Hepatocyte (in vitro differentiated cells): ENCODE measurements around the gene ARL4A. TPM values are rescaled to one million over a fixed set of nuclear protein-coding genes. Genes with fewer than 3 reads are reported as not detected.
A peak's percentile ranks its signal among the peaks of the same experiment; 100 is the strongest.

Experiments
- DNase-seq: peaks from one replicate; pipeline ENCODE4 v3.0.0-alpha.2; 2016; ENCODE audit warnings: low spot score
- H2AFZ ChIP-seq: fragments of 200-600 bp; sonication (generic); 2 replicates; pipeline ENCODE4 v1.6.0; 2016; ENCODE audit warnings: antibody characterized with exemption, mild to moderate bottlenecking
- H3K27ac ChIP-seq: fragments of 200-600 bp; sonication (generic); 2 replicates; pipeline ENCODE4 v1.5.1; 2016; ENCODE audit warnings: mild to moderate bottlenecking
- H3K27me3 ChIP-seq: fragments of 200-600 bp; sonication (generic); 2 replicates; pipeline ENCODE4 v1.6.1; 2016
- H3K36me3 ChIP-seq: fragments of 200-600 bp; sonication (generic); replicated peaks from 2 replicates; pipeline ENCODE4 v1.5.1; 2016; ENCODE audit warnings: low read depth; ENCODE audit not compliant: insufficient read depth
- H3K4me1 ChIP-seq: fragments of 200-600 bp; sonication (generic); 2 replicates; pipeline ENCODE4 v1.5.1; 2016; ENCODE audit warnings: mild to moderate bottlenecking, moderate library complexity; ENCODE audit not compliant: insufficient read depth
- H3K4me2 ChIP-seq: fragments of 200-600 bp; sonication (generic); 2 replicates; pipeline ENCODE4 v1.6.0; 2016
- H3K4me3 ChIP-seq: fragments of 200-600 bp; sonication (generic); 2 replicates; pipeline ENCODE4 v1.5.1; 2016; ENCODE audit warnings: mild to moderate bottlenecking
- H3K79me2 ChIP-seq: fragments of 200-600 bp; sonication (generic); 2 replicates; pipeline ENCODE4 v1.6.0; 2017; ENCODE audit warnings: mild to moderate bottlenecking
- H3K9me2 ChIP-seq: fragments of 200-600 bp; sonication (generic); replicated peaks from 2 replicates; pipeline ENCODE4 v1.6.0; 2017; ENCODE audit warnings: mild to moderate bottlenecking; ENCODE audit not compliant: insufficient read depth
- H3K9me3 ChIP-seq: fragments of 200-600 bp; sonication (generic); 2 replicates; pipeline ENCODE4 v1.5.1; 2016; ENCODE audit warnings: low read depth, mild to moderate bottlenecking
- H4K20me1 ChIP-seq: fragments of 200-600 bp; sonication (generic); 2 replicates; pipeline ENCODE4 v1.6.0; 2016; ENCODE audit warnings: mild to moderate bottlenecking; ENCODE audit not compliant: insufficient read depth, poor library complexity, severe bottlenecking
- EZH2 ChIP-seq: fragments of 200-600 bp; sonication (generic); IDR thresholded peaks from 2 replicates; pipeline ENCODE4 v1.6.1; 2016; ENCODE audit warnings: antibody characterized with exemption, mild to moderate bottlenecking, borderline replicate concordance
- EZH2phosphoT487 ChIP-seq: fragments of 200-600 bp; sonication (generic); IDR thresholded peaks from one replicate; pipeline ENCODE4 v1.6.1; 2018; ENCODE audit warnings: antibody characterized with exemption, mild to moderate bottlenecking, low read depth, moderate library complexity; ENCODE audit not compliant: unreplicated experiment, severe bottlenecking
- WGBS: methylation state at CpG from one replicate; pipeline ENCODE4 v1.1.6; 2016; ENCODE audit warnings: low lambda C conversion rate; ENCODE audit errors: missing lambda C conversion rate; 5-methylcytosine and 5-hydroxymethylcytosine counted together
- polyA plus RNA-seq: library from polyadenylated mRNA; unstranded; fragments of >200 nt; fragmentation: Nextera tagmentation; extraction: Ambion mirVana; gene quantifications from 2 replicates; pipeline ENCODE4 v1.2.1, GENCODE V29; 2016
- total RNA-seq: library from RNA; depleted of rRNA; stranded (reverse); fragments of >200 nt; gene quantifications from 2 replicates; pipeline ENCODE4 v1.2.3, GENCODE V29; 2014
- TF ChIP-seq, protein P1 (sequence below): fragments of 200-600 bp; sonication (generic); IDR thresholded peaks from 2 replicates; pipeline ENCODE4 v1.5.1; 2016; ENCODE audit warnings: antibody characterized with exemption, mild to moderate bottlenecking; ENCODE audit not compliant: poor library complexity

ARL4A gene
- total and polyA plus RNA-seq, 2 experiments from 2014 or later = 60.3 to 64.0 TPM

DNA sequence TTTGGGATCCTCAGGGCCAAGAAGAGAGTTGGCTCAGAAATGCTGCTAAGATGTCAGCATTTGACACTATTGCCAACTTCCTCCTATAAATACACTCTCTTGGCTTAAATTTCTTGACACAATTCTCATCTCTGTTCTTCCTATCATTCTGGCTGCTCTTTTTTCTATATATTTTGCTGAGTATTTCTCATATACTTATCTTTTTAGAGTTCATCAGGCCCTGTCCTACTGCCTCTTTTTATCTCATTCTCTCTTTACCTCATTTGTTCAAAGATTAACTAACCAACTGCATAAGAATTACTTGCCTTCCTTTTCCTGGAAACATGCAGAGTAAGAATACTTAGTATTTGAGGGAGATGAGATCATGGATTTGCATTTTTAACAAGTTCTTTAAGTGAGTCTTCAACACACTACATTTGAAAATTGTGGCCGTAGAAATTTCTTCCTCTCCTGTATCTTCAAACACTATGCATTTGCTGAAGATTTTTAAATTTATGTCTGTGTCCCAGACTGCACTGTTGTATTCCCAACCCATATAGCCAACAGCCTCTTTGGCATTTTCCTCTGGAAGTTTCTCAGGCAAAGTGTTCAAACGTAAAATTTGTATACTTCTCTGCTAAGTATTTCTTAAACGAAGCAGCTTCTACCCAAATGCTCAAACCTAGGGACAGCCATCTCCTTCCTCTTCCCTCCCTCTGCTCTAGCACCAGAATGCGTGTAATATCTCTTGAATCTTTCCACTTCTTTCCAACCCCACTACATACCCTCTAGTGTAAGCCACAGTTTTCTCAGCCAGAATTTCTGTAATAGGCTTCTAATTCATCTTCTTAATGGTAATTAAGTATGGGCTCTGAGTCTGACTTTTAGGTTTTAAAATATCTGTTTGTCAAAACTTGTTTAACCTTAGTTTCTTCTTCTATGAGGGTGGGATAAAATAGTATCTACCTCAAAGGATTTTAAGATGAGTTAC is 35.5 kb downstream of the ARL4A start:
- no peaks in the 10 kb centered on the region for H3K36me3 ChIP-seq
- H3K4me2 ChIP-seq = no peak overlapping the region
- TF ChIP-seq EZH2phosphoT487 = no peak
- TF ChIP-seq EZH2 = no peak
- TF ChIP-seq, protein P1, sequence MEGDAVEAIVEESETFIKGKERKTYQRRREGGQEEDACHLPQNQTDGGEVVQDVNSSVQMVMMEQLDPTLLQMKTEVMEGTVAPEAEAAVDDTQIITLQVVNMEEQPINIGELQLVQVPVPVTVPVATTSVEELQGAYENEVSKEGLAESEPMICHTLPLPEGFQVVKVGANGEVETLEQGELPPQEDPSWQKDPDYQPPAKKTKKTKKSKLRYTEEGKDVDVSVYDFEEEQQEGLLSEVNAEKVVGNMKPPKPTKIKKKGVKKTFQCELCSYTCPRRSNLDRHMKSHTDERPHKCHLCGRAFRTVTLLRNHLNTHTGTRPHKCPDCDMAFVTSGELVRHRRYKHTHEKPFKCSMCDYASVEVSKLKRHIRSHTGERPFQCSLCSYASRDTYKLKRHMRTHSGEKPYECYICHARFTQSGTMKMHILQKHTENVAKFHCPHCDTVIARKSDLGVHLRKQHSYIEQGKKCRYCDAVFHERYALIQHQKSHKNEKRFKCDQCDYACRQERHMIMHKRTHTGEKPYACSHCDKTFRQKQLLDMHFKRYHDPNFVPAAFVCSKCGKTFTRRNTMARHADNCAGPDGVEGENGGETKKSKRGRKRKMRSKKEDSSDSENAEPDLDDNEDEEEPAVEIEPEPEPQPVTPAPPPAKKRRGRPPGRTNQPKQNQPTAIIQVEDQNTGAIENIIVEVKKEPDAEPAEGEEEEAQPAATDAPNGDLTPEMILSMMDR = no peak
- no peak overlapping the region for H2AFZ ChIP-seq
- no peaks in the 10 kb centered on the region for H4K20me1 ChIP-seq
- H3K27ac ChIP-seq = peak overlapping the region; percentile 46
- H3K9me3 ChIP-seq = no peaks in the 10 kb centered on the region
- peaks cover 5% of the 10 kb centered on the region for H3K4me1 ChIP-seq
- no peaks in the 10 kb centered on the region for H3K79me2 ChIP-seq
- no peak overlapping the region for H3K4me3 ChIP-seq
- H3K9me2 ChIP-seq = no peaks in the 10 kb centered on the region
- DNase-seq = no peak
- no peaks in the 10 kb centered on the region for H3K27me3 ChIP-seq
- WGBS = 64% methylated on average over 4 of the region's 4 CpGs

DNA sequence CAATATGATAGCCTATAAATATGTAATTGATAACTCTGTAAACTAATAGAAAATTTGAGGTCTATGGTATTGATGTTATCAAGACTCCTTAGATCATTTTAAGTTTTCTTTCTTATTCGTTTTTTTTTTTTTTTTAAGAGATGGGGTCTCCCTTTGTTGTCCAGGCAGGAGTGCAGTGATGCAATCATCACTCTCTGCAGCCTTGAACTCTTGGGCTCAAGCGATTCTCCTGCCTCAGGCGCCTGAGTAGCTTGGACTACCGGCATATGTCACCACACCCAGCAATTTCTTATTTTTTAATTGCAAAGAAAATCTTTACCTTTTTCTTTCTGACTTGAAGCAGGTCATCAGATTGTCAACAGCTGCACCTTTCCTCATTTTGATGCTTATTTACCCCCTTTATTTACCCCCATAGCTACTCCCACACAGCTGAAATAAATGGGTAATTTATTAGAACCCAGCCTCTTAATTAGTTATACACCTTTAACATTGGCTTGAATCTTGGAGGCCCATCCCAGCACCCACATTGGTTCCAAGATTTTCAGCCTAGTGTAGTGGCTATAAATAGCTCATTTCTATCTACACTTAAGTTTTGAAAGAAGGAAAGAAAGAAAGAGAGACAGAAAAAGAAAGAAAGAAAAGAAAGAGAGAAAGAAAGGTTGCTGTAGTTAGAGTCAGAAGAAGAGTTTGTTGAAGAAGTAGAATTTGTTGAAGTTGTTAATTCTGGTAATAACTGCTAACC is 38.3 kb downstream of the ARL4A start:
- H3K4me3 ChIP-seq = no peak overlapping the region

DNA sequence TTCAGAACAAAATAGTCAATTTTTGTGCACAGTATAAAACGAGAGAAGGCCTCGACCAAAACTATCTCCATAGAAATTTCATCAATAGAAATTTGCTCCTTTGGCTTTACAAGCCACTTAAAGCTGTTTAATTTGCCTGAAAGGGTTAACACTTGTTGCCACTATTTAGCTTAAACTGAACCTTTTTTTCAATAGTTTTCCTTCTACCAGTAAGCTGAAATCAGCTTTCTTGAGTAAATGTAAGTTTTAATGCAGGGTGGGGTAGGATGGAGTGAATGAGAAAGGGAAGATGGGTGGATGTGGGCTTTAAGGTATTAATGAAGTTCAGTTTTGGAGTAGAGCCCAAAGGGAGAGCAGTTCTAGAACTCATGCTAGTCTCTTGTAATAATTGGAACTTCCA is 39.5 kb downstream of the ARL4A start:
- no peaks in the 10 kb centered on the region for H4K20me1 ChIP-seq
- H3K27me3 ChIP-seq = no peaks in the 10 kb centered on the region
- 98% methylated on average over 2 of the region's 2 CpGs for WGBS
- no peaks in the 10 kb centered on the region for H3K9me3 ChIP-seq
- TF ChIP-seq, protein P1 = no peak
- no peak for TF ChIP-seq EZH2phosphoT487
- no peak for TF ChIP-seq EZH2
- no peaks in the 10 kb centered on the region for H3K36me3 ChIP-seq
- no peak overlapping the region for H3K4me3 ChIP-seq
- peaks cover 5% of the 10 kb centered on the region for H3K4me1 ChIP-seq
- H3K9me2 ChIP-seq = no peaks in the 10 kb centered on the region
- no peak overlapping the region for H3K4me2 ChIP-seq
- H2AFZ ChIP-seq = no peak overlapping the region
- no peaks in the 10 kb centered on the region for H3K79me2 ChIP-seq
- H3K27ac ChIP-seq = no peak overlapping the region
- no peak for DNase-seq

More for the DNA sequence above, 38.3 kb downstream of the ARL4A start:
- H4K20me1 ChIP-seq = no peaks in the 10 kb centered on the region
- no peak overlapping the region for H2AFZ ChIP-seq
- no peaks in the 10 kb centered on the region for H3K9me3 ChIP-seq
- H3K9me2 ChIP-seq = no peaks in the 10 kb centered on the region
- H3K27ac ChIP-seq = no peak overlapping the region
- H3K79me2 ChIP-seq = no peaks in the 10 kb centered on the region
- no peaks in the 10 kb centered on the region for H3K36me3 ChIP-seq
- TF ChIP-seq, protein P1 = no peak
- no peak for TF ChIP-seq EZH2
- TF ChIP-seq EZH2phosphoT487 = no peak
- 86% methylated on average over 4 of the region's 4 CpGs for WGBS
- no peaks in the 10 kb centered on the region for H3K27me3 ChIP-seq
- peaks cover 5% of the 10 kb centered on the region for H3K4me1 ChIP-seq
- H3K4me2 ChIP-seq = no peak overlapping the region
- no peak for DNase-seq
